ENCODE measurements around the gene NCKIPSD. TPM values are rescaled to one million over a fixed set of nuclear protein-coding genes. Genes with fewer than 3 reads are reported as not detected.

The NCKIPSD gene
- total RNA-seq, 2 experiments from 2014 or later: 43.8 to 43.9 TPM

DNA sequence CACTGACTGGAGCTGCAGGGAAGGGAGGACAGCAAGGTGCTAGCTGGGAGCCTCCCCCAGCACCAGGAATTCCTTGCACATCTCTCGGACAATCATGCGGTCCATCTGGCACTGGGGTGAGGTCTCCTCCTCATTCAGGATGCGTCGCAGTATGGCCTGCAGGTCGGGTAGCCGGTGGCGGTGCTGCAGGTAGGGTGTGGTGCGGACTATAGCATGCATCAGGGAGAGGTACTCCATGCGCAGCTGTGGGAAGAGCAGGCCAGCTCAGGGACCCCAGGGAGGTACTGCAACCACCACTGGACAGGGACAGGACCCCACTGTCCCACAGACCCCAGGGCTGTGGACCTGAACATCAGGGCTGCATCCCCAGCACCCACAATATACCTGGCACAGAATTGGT lies 11.2 kb downstream of the NCKIPSD start:
- no peaks in the 10 kb centered on the region for H3K27me3 Mint-ChIP-seq
- H3K4me1 Mint-ChIP-seq: no peaks in the 10 kb centered on the region
- peaks cover 29% of the 10 kb centered on the region for H3K36me3 Mint-ChIP-seq
- H3K9me3 Mint-ChIP-seq: no peaks in the 10 kb centered on the region
- H3K27ac Mint-ChIP-seq: no peak overlapping the region
- DNase-seq: no peak
- H3K4me3 Mint-ChIP-seq: no peak overlapping the region

DNA sequence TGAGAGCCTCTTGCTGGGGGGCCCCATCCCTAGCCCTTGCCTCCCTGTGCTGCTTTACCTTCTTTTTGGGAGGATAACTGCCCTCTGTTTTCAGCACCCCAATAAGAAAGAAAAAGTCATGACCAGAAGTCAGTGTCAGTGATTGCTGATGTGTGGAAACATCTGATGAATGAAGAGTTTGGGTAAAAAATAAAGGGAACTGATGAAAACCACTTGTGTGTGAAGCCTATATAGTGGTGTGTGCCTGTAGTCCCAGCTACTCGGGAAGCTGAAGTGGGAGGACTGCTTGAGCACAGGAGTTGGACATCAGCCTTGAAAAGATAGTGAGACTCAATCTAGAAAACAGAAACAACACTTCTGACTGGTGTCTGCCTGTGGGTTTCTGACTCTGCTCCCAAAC lies 13.2 kb downstream of the NCKIPSD start:
- H3K9me3 Mint-ChIP-seq: no peaks in the 10 kb centered on the region
- peaks cover 22% of the 10 kb centered on the region for H3K36me3 Mint-ChIP-seq
- H3K27ac Mint-ChIP-seq: no peak overlapping the region
- no peak overlapping the region for H3K4me3 Mint-ChIP-seq
- DNase-seq: no peak
- H3K4me1 Mint-ChIP-seq: no peaks in the 10 kb centered on the region
- no peaks in the 10 kb centered on the region for H3K27me3 Mint-ChIP-seq

DNA sequence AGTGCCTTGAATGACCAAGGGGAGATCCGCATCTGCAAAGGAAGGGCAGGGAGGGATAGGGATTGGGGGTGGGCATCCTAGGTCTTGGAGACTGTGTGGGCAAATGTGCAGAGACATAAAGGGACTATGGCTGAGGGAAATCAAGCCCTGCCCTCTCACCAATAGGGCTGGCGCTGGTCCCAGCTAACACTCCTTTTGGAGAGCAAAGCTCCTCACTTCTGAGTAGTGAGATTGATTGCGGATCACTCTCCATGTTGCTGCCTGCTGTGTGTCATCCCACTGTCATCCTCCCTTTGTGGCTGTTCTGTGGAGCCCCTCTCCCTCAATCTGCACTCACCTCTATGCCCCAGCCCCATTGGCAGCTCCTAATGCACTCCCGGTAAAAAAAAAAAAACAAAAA lies 20.8 kb downstream of the NCKIPSD start:
- peaks cover 8% of the 10 kb centered on the region for H3K36me3 Mint-ChIP-seq
- H3K4me3 Mint-ChIP-seq: no peak overlapping the region
- H3K9me3 Mint-ChIP-seq: no peaks in the 10 kb centered on the region
- no peak for DNase-seq
- H3K27me3 Mint-ChIP-seq: peaks cover 39% of the 10 kb centered on the region
- no peak overlapping the region for H3K27ac Mint-ChIP-seq
- peaks cover 11% of the 10 kb centered on the region for H3K4me1 Mint-ChIP-seq

DNA sequence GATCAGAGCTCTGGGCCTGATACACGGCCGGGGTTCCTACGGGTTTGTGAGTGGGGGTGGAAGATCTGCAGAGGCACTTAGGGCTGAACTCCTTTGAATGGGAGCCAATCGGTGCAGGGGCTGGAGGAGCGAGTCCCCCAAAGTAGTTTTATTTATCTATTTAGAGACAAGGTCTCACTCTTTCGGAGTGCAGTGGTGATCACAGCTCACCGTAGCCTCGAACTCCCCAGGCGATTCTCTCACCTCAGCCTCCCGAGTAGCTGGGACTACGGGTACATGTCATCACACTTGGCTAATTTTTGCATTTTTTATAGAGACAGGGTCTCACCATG lies 21.4 kb downstream of the NCKIPSD start:
- Mint-ChIP-seq H3K27ac (no peak overlapping the region), H3K9me3 (no peaks in the 10 kb centered on the region), H3K36me3 (peaks cover 6% of the 10 kb centered on the region), H3K4me3 (no peak overlapping the region), H3K27me3 (peaks cover 43% of the 10 kb centered on the region), H3K4me1 (peaks cover 11% of the 10 kb centered on the region)
- DNase-seq: no peak

DNA sequence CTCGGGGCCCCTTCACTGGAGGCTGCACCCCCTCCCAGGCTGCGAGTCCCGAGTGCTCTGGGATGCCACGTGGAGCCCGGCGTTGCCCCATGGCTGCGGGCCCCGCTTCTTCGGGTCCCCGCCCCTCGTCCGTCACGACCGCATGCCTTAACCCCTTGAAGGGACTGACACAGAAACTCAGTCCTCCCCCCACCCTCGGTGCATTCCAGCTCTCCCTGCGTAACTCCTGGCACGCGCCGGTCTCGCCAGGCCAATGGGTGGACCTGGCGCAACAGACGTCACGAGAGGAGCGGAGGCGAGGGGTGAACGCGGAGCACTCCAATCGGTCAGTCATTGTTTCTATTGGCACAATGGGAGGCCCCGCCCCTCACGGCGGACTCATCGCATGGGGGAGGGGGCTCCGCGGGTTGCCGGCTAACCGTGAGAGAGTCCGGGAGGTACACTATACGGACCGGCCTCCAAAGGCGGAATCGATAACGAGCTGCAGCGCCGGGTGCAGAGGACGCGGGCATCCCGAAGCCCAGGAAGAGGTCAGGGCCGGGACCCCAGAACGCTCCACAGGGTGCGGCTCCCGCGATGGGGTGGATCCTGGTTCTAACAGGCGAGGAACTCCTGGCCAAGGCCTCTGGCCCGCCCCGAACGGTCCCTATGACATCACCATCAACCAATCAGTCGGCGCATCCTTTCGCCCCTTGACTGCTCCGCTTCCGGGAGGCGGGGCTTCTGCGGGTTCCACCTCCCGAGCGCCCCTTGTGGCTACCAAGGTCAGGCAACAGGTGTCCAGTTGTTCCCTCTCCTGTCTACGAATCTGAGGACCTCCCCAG lies 22.0 kb downstream of the NCKIPSD start:
- H3K36me3 Mint-ChIP-seq: peaks cover 6% of the 10 kb centered on the region
- peak; percentile 91 for DNase-seq
- peaks cover 11% of the 10 kb centered on the region for H3K4me1 Mint-ChIP-seq
- no peaks in the 10 kb centered on the region for H3K9me3 Mint-ChIP-seq
- peak overlapping the region; percentile 84 for H3K27ac Mint-ChIP-seq
- peak overlapping the region; percentile 83 for H3K4me3 Mint-ChIP-seq
- peaks cover 43% of the 10 kb centered on the region for H3K27me3 Mint-ChIP-seq

DNA sequence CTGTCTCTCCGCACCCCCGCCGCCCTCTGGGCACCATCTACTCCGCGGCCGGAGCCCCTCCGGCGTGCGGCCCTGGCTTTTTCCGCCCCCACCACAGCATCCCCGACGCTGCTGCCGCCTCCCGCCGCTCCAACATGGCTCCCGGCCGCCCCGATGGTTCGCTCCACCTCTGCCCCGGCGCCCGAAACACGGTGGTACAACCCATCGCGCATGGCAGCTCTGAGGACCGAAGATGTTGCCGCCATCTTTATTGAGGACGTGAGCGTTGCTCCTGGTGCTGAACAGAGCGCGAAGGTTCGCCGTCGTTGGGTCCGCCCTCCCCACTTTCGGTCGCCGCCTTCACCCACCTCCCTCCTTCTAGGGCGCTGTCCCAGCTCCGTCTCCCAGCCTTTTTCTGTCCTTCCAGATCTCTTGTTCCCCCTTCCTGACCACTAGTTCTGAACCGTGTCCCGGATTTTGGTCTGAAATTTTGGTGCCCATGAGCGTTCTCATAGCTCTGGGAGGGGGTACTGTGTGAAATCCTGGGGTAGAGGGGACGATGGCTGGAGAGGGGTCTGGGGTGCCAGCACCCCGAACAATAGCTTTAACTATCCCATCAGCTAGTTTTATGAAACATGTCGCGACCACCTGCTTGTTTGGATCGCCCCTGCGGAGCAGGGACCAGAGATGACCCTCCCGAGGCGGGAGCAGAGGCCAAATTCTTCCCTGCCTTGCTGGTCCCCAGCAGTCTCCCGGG lies 22.8 kb downstream of the NCKIPSD start, which contains the start of gene CELSR3:
CELSR3 (minus strand) TSS at position 134 of the 736 bp plus-strand sequence. CDS start 252 bp downstream, outside the sequence.
- H3K4me1 Mint-ChIP-seq: peaks cover 11% of the 10 kb centered on the region
- peak within 1 kb of the TSS; percentile 83 for H3K4me3 Mint-ChIP-seq
- DNase-seq: peak; percentile 73
- H3K27ac Mint-ChIP-seq: peak within 1 kb of the TSS; percentile 84
- H3K9me3 Mint-ChIP-seq: no peaks in the 10 kb centered on the region
- peaks cover 5% of the 10 kb centered on the region for H3K36me3 Mint-ChIP-seq
- H3K27me3 Mint-ChIP-seq: peaks cover 43% of the 10 kb centered on the region

DNA sequence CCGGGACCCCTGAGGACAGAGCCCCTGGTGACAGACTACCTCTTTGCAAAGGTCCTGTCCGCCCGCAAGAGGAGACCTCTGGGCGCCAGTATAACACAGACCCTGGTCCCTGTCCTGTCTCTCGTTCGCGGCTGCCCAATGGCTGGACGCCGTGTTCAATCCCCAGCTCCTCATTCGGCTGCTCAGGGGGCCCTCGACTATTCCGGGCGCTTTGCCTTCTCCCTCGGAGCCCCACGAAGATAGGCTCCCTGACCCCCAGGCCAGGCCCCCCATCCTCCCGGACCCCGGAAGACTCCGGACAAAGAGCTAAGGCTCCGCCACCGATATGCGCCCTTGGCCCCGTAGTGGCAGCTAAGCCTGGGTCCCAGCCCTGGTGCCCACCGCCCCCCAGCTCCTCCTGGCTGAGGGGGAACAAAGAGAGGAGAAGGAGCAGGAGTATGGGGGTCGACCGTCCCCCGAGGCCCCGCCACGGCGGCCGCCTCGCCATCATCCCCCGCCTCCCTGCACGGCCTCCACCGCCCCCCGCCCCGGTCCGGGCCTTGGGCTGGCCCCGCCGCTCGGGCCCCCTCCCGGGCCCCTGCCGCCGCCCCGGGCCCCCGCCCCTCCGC lies 23.5 kb downstream of the NCKIPSD start:
- H3K27me3 Mint-ChIP-seq: peaks cover 43% of the 10 kb centered on the region
- DNase-seq: no peak
- peaks cover 4% of the 10 kb centered on the region for H3K36me3 Mint-ChIP-seq
- H3K4me3 Mint-ChIP-seq: no peak overlapping the region
- no peaks in the 10 kb centered on the region for H3K9me3 Mint-ChIP-seq
- peaks cover 14% of the 10 kb centered on the region for H3K4me1 Mint-ChIP-seq
- H3K27ac Mint-ChIP-seq: no peak overlapping the region

DNA sequence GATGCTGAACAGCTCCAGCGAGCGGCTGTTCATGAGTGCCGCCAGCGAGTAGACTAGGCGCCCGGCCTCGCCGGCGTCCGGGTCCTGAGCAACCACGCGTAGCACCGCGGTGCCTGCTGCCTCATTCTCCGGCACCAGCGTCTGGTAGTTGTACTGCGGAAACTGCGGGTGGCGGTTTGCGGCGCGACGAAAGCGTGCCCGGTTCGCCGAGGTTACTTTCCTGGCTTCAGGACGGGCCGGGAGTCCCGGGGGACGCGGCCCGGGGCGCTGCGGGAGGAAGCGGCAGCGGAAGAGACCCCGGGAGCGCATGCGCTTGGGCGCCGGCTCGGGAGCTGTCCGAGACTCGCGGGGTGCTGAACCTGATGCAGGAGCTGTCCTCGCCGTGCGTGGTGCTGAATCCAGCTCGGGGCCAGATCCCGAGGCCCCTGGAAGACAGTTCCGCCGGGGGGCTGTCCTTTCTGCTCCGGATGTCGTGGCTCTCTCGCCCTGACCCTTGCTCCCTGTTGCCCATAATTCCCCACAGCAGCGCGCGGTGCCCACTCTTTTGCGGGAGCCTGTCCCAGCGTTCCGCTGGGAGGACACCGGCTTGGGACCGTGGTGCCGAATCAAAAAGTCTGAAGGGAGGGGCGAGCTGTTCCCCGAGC lies 24.1 kb downstream of the NCKIPSD start:
- Mint-ChIP-seq H3K9me3 (no peaks in the 10 kb centered on the region), H3K27ac (no peak overlapping the region)

DNA sequence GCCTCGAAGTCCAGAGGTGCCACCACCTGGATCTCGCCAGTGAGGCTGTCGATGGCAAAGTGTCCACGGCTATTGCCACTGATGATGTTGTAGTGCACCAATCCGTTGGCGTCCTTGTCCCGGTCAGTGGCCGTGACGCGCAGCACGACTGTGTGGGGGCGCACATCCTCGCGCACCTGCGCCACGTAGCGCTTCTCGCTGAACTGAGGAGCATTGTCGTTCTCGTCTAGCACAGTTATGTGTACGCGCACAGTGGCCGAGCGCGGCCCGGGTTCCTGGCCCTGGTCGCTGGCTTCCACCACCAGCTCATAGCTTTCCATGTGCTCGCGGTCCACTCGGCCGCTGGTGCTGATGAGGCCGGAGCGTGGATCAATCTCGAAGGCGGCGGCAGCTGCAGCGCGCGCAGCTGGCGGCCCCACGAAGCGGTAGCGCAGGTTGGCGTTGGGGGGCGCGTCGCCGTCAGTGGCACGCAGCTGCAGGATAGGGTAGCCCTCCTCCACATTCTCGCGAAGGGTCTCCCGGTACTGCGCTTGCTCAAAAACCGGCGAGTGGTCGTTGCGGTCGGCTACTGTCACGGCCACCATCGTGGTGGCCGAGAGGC lies 24.8 kb downstream of the NCKIPSD start:
- DNase-seq: no peak
- peaks cover 43% of the 10 kb centered on the region for H3K27me3 Mint-ChIP-seq
- no peaks in the 10 kb centered on the region for H3K9me3 Mint-ChIP-seq
- H3K4me3 Mint-ChIP-seq: no peak overlapping the region
- peaks cover 14% of the 10 kb centered on the region for H3K4me1 Mint-ChIP-seq
- no peak overlapping the region for H3K27ac Mint-ChIP-seq
- peaks cover 8% of the 10 kb centered on the region for H3K36me3 Mint-ChIP-seq

More for the DNA sequence above, 24.1 kb downstream of the NCKIPSD start:
- peak; percentile 77 for DNase-seq
- H3K27me3 Mint-ChIP-seq: peaks cover 43% of the 10 kb centered on the region
- H3K36me3 Mint-ChIP-seq: peaks cover 7% of the 10 kb centered on the region
- H3K4me1 Mint-ChIP-seq: peaks cover 14% of the 10 kb centered on the region
- peak overlapping the region; percentile 34 for H3K4me3 Mint-ChIP-seq

DNA sequence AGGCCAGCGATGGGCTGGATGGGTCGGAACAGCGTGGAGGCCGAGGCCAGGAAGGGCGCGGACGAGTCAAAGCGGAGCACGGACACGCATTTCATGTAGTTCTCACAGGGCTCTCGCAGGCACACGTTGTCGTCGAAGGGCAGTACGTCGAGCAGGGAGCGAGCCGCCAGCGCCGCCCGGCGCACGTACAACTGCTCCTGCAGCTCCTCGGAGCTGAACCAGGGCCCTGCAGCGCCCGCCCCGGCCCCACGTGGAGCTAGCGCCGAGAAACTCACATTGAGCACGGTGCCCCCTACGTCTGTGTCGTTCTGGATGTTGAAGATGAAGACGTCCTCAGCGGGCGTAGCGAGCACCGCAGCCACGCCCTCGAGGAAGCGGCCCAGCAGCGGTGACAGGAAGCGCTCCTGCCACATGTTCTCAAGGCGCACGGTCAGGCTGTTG lies 28.9 kb downstream of the NCKIPSD start:
- Mint-ChIP-seq H3K27me3 (peaks cover 20% of the 10 kb centered on the region), H3K4me1 (peaks cover 11% of the 10 kb centered on the region), H3K36me3 (peaks cover 19% of the 10 kb centered on the region), H3K4me3 (peak overlapping the region; percentile 80), H3K27ac (peak overlapping the region; percentile 86), H3K9me3 (no peaks in the 10 kb centered on the region)
- DNase-seq: peak; percentile 55

DNA sequence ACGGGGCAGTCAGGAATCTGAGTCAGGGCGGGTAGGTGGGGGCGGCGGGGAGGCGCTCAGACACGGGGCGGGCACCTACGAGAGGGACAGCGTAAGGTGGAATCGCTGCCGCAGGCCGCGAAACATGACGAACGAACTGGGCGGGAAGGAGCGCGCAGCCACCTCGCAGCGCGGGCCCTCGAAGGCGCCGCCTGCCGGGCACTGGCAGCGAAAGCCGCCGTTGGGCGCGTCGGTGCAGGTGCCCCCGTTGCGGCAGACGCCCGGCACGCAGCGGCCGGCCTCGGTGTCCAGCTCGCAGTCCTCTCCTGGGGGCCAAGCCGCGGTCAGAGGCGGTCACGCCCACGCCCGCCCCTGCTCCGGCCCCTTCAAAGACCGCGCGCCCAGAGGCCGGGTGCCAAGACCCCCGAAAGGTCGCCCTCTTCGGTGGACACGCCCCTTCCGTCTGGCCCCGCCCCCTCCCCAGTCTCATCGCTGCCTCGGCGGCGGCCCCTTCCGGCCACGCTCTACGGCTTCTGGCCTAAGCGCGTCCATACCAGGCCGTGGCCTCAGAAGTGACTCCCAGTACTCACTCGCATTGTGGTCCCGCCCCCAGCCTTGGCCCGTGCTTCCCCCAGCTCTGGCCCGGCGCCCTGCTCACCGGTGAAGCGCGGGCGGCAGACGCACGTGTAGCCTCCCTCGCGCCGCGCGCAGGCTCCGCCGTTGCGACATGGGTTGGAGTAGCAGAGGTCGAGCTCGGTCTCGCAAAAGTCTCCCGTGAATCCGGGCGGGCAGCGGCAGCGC lies 29.5 kb downstream of the NCKIPSD start:
- Mint-ChIP-seq H3K9me3 (no peaks in the 10 kb centered on the region), H3K4me1 (peaks cover 10% of the 10 kb centered on the region), H3K27me3 (peaks cover 14% of the 10 kb centered on the region), H3K36me3 (peaks cover 19% of the 10 kb centered on the region), H3K27ac (peak overlapping the region; percentile 91), H3K4me3 (peak overlapping the region; percentile 83)
- peak; percentile 92 for DNase-seq

DNA sequence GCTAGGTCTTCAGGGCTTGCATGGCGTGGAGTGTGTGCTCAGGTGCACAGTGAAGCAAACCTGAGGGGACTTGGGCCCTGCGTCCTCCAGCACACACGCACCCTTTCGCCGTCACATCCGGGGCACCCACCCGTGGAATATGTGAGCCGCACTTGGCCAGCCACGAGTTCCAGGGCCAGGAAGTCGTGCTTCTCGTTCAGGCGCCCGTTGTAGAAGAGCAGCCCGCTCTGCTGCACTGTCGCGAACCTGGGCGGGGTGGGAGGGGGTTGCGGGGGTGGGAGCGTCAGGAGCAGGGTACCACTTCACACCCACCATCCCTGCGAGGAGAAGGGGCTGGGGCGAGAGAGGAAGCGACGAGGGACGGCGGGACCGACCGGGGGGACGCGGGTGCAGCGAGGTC lies 30.1 kb downstream of the NCKIPSD start:
- Mint-ChIP-seq H3K27me3 (peaks cover 9% of the 10 kb centered on the region), H3K9me3 (no peaks in the 10 kb centered on the region), H3K4me1 (peaks cover 10% of the 10 kb centered on the region), H3K36me3 (peaks cover 19% of the 10 kb centered on the region), H3K27ac (peak overlapping the region; percentile 91), H3K4me3 (peak overlapping the region; percentile 83)
- peak; percentile 72 for DNase-seq

DNA sequence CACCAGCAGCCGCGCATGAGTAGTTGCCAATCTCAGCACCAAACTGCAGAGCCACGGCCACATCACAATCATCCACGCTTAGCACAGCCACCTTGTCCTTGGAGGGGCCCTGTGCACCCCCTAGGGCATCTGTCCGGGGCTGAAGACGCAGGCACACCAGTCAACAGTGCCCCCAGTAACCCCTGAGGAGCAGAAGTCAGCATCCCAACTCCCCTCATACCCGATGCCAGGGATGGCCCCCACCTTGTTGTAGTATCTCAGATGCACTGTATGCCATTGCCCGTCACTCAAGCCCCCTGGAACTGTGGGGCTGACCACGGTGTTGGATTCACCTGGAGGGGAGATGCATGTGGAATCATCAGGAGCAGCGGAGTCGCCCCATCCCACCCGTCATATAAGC lies 30.7 kb downstream of the NCKIPSD start:
- Mint-ChIP-seq H3K4me3 (peak overlapping the region; percentile 83), H3K4me1 (peaks cover 10% of the 10 kb centered on the region), H3K36me3 (peaks cover 19% of the 10 kb centered on the region), H3K27me3 (peaks cover 6% of the 10 kb centered on the region), H3K9me3 (no peaks in the 10 kb centered on the region), H3K27ac (peak overlapping the region; percentile 91)
- no peak for DNase-seq
